Stimulated activated naive CD8-positive, alpha-beta T cell treated with anti-CD3 and anti-CD28 coated beads, Interleukin-15, Interleukin-2, amounts not matched to agents 100 ng/mL and 50 ng/mL, for 24 hours (primary cell): Measurements from ENCODE around the gene FHIT.

Experiments
- H3K27ac Mint-ChIP-seq: one replicate; pipeline ENCODE4 v1.8.0; 2021; ENCODE audit warnings: mild to moderate bottlenecking, mixed read lengths
- H3K27me3 Mint-ChIP-seq: one replicate; pipeline ENCODE4 v1.8.0; 2021; ENCODE audit warnings: mixed read lengths
- H3K36me3 Mint-ChIP-seq: one replicate; pipeline ENCODE4 v1.8.0; 2021; ENCODE audit warnings: low read depth, mixed read lengths
- H3K4me1 Mint-ChIP-seq: one replicate; pipeline ENCODE4 v1.8.0; 2021; ENCODE audit warnings: low read depth, mixed read lengths
- H3K4me3 Mint-ChIP-seq: one replicate; pipeline ENCODE4 v1.8.0; 2021; ENCODE audit warnings: mild to moderate bottlenecking, mixed read lengths
- H3K9me3 Mint-ChIP-seq: one replicate; pipeline ENCODE4 v1.8.0; 2021; ENCODE audit warnings: mixed read lengths

FHIT gene

DNA sequence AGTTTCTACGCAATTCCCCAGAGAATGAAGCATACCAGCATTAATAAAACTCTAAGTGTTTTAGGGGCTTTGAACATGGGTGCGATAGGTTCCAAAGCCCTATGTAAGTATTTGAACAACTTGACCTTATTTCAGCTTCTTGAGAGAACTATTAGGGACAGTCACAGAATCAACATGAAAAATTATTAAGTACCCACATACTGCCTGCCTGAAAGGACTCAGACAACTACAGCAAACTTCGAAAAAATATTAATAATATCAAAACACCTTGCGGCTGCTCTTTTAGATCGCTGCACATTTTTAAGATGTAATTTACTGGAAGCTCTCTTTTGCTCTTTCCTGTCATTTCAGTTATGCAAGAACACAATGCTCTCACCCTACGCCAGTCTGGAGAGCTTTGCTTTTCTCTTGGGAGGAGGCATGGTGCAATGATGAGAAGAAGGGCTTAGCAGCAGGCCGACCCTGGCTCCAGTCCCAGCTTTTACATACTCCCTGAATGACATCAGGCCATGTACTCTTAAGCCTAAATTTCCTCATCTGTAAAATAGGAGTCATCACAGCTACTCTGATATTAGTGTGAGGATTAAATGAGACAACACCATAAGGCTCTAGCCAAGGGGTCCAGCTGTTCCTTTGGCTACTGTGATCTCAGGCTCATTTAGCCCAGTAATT lies 640.7 kb downstream of the FHIT start:
- no peaks in the 10 kb centered on the region for H3K36me3 Mint-ChIP-seq
- H3K4me1 Mint-ChIP-seq: no peaks in the 10 kb centered on the region
- no peaks in the 10 kb centered on the region for H3K9me3 Mint-ChIP-seq
- no peaks in the 10 kb centered on the region for H3K27me3 Mint-ChIP-seq
- no peak overlapping the region for H3K27ac Mint-ChIP-seq
- H3K4me3 Mint-ChIP-seq: no peak overlapping the region

DNA sequence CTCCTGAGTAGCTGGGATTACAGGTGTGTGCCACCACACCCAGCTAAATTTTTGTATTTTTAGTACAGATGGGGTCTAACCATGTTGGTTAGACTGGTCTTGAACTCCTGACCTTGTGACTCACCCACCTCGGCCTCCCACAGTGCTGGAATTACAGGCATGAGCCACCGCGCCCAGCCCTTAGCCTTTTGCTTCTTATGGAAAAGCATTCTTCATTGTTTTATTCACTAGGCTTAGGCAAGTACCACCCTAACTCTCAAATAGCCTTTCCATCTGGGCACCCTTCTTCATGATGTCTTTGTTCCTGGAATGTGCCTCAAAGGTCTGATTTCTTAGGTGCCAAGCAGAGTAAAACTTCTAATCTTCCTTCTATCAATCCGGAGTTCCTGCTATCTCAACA lies 641.8 kb downstream of the FHIT start:
- H3K4me1 Mint-ChIP-seq: no peaks in the 10 kb centered on the region

DNA sequence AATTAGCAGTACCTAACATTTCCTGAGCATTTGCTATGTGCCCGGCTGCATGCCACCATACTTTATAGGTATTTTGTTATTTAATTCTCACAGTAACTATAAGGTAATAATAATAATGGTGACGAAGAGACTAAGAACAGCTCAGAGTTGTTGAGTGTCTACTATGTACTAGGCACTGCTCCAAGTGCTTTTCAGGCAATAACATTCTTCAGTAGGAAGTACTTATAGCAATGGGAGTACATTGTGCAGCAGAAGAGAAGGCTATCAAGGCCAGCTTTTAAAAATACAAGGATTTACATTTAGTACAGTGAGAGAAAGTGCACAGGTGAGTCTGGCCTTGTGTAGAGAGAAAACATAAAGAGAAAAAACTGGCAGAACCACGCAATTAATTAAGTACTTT lies 647.4 kb downstream of the FHIT start:
- Mint-ChIP-seq H3K36me3 (no peaks in the 10 kb centered on the region), H3K4me1 (peaks cover 4% of the 10 kb centered on the region), H3K4me3 (no peak overlapping the region), H3K27ac (no peak overlapping the region), H3K27me3 (no peaks in the 10 kb centered on the region), H3K9me3 (no peaks in the 10 kb centered on the region)

More for the DNA sequence above, 641.8 kb downstream of the FHIT start:
- no peaks in the 10 kb centered on the region for H3K36me3 Mint-ChIP-seq
- no peak overlapping the region for H3K4me3 Mint-ChIP-seq
- H3K27ac Mint-ChIP-seq: no peak overlapping the region
- no peaks in the 10 kb centered on the region for H3K9me3 Mint-ChIP-seq
- no peaks in the 10 kb centered on the region for H3K27me3 Mint-ChIP-seq

DNA sequence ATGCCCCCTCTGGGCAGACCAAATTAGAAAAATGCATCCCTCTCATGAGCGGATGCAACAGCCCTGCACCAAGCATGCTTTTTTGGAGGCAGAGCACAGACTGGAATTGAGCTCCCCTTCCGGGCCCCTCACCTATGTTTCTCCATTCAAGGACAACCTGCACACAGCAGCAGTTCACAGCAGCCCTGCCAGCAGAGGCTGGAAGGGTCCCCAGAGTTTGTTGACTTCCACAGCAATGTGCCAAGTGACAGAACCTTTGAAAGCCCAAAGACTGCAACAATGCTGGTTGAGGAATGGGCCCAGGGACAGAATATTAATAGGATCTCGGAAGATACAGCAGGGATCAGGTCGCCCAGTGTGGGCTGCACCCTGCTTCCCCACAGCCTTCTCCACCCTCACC lies 650.4 kb downstream of the FHIT start:
- H3K4me1 Mint-ChIP-seq: peaks cover 4% of the 10 kb centered on the region
- H3K27ac Mint-ChIP-seq: no peak overlapping the region
- no peaks in the 10 kb centered on the region for H3K36me3 Mint-ChIP-seq
- H3K9me3 Mint-ChIP-seq: no peaks in the 10 kb centered on the region
- no peak overlapping the region for H3K4me3 Mint-ChIP-seq
- H3K27me3 Mint-ChIP-seq: peaks cover 6% of the 10 kb centered on the region

GRCh38 chr3:60599586-60599985 lies 651.7 kb downstream of the FHIT start:
- Mint-ChIP-seq H3K9me3 (no peaks in the 10 kb centered on the region), H3K36me3 (no peaks in the 10 kb centered on the region), H3K27me3 (peaks cover 10% of the 10 kb centered on the region), H3K27ac (no peak overlapping the region), H3K4me1 (peaks cover 4% of the 10 kb centered on the region), H3K4me3 (no peak overlapping the region)

GRCh38 chr3:60598671-60599070 lies 652.6 kb downstream of the FHIT start:
- Mint-ChIP-seq H3K9me3 (no peaks in the 10 kb centered on the region), H3K4me1 (peaks cover 4% of the 10 kb centered on the region), H3K4me3 (no peak overlapping the region), H3K36me3 (no peaks in the 10 kb centered on the region), H3K27me3 (peaks cover 10% of the 10 kb centered on the region), H3K27ac (no peak overlapping the region)

DNA sequence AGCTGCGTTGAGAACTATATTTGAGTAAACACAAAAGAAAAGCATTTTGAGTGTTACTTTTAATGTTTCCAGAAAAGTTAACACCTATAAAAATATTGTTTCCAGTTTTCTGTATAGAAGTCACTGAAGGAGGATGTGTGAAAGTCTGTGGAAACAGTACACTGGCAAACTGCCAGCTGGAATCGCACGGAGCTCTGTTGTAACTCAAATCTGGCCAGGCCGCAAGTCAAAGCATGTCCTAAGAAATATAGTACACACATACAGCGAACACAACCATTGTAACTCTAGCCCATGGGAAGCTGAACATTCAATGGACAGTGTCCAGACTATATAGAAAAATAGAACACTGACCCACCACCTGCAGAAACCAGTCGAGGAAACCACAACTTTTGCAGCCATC lies 657.2 kb downstream of the FHIT start:
- Mint-ChIP-seq H3K4me1 (no peaks in the 10 kb centered on the region), H3K4me3 (no peak overlapping the region)

DNA sequence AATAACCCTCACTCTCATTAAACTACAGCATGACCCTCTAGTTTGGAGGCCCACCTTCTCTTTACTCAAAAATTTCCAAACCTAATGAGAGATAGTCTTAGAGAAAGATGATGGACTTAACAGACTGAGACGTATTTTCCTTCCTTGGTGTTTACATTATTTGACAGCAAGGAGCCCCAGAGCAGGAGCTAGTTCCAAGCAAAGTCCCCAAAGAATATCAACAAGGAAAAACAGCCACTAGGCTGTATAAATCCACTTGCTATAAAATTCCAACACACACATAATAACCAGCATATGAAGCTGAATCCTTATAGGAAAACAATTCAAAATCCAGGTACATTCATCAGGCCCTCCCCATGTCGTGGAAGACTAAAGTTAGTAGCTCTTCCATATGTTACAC lies 660.0 kb downstream of the FHIT start:
- H3K27me3 Mint-ChIP-seq: peaks cover 8% of the 10 kb centered on the region
- H3K9me3 Mint-ChIP-seq: no peaks in the 10 kb centered on the region
- H3K4me3 Mint-ChIP-seq: no peak overlapping the region
- no peak overlapping the region for H3K27ac Mint-ChIP-seq
- no peaks in the 10 kb centered on the region for H3K36me3 Mint-ChIP-seq
- H3K4me1 Mint-ChIP-seq: no peaks in the 10 kb centered on the region

More for the DNA sequence above, 657.2 kb downstream of the FHIT start:
- Mint-ChIP-seq H3K27ac (no peak overlapping the region), H3K9me3 (no peaks in the 10 kb centered on the region), H3K36me3 (no peaks in the 10 kb centered on the region), H3K27me3 (peaks cover 10% of the 10 kb centered on the region)

- Mint-ChIP-seq H3K4me1 (no peaks in the 10 kb centered on the region), H3K4me3 (no peak overlapping the region), H3K9me3 (no peaks in the 10 kb centered on the region), H3K27ac (no peak overlapping the region), H3K36me3 (no peaks in the 10 kb centered on the region), H3K27me3 (no peaks in the 10 kb centered on the region)
These were observed 662.4 kb downstream of the FHIT start for GRCh38 chr3:60588806-60589205.

DNA sequence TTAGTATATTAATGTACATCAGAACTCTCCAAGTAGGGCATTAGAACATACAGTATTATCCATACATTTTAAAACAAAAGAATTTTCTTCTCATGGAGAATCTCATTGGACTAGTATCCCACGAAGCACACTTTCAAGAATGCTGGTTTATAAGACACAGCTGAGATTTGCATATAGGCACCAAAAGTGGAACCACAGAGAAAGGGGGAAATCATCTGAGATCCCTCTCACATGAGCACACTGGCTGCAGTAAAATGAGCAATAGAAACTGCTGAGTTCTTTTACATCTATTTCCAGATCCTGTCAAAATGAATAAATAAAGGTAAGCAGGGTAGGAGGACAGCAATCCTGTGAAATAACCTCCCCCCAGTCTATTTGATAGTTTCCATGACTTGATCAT lies 665.3 kb downstream of the FHIT start:
- Mint-ChIP-seq H3K27ac (no peak overlapping the region), H3K27me3 (no peaks in the 10 kb centered on the region), H3K4me3 (no peak overlapping the region), H3K9me3 (no peaks in the 10 kb centered on the region), H3K4me1 (no peaks in the 10 kb centered on the region), H3K36me3 (no peaks in the 10 kb centered on the region)

- Mint-ChIP-seq H3K4me1 (no peaks in the 10 kb centered on the region), H3K4me3 (no peak overlapping the region), H3K9me3 (no peaks in the 10 kb centered on the region), H3K36me3 (no peaks in the 10 kb centered on the region), H3K27me3 (no peaks in the 10 kb centered on the region), H3K27ac (no peak overlapping the region)
These were observed 667.0 kb downstream of the FHIT start for GRCh38 chr3:60584250-60584649.

GRCh38 chr3:60582288-60582687 lies 669.0 kb downstream of the FHIT start:
- no peak overlapping the region for H3K27ac Mint-ChIP-seq
- H3K4me3 Mint-ChIP-seq: no peak overlapping the region
- H3K27me3 Mint-ChIP-seq: no peaks in the 10 kb centered on the region
- no peaks in the 10 kb centered on the region for H3K4me1 Mint-ChIP-seq
- no peaks in the 10 kb centered on the region for H3K9me3 Mint-ChIP-seq
- H3K36me3 Mint-ChIP-seq: no peaks in the 10 kb centered on the region

- no peaks in the 10 kb centered on the region for H3K27me3 Mint-ChIP-seq
- H3K27ac Mint-ChIP-seq: no peak overlapping the region
- H3K4me3 Mint-ChIP-seq: no peak overlapping the region
- H3K4me1 Mint-ChIP-seq: no peaks in the 10 kb centered on the region
- H3K9me3 Mint-ChIP-seq: no peaks in the 10 kb centered on the region
- no peaks in the 10 kb centered on the region for H3K36me3 Mint-ChIP-seq
These were observed 670.4 kb downstream of the FHIT start for GRCh38 chr3:60580809-60581208.

GRCh38 chr3:60579734-60580133 lies 671.5 kb downstream of the FHIT start:
- H3K4me1 Mint-ChIP-seq: no peaks in the 10 kb centered on the region
- no peak overlapping the region for H3K4me3 Mint-ChIP-seq
- peaks cover 3% of the 10 kb centered on the region for H3K27me3 Mint-ChIP-seq
- H3K27ac Mint-ChIP-seq: no peak overlapping the region
- no peaks in the 10 kb centered on the region for H3K36me3 Mint-ChIP-seq
- H3K9me3 Mint-ChIP-seq: no peaks in the 10 kb centered on the region

GRCh38 chr3:60578936-60579335 lies 672.3 kb downstream of the FHIT start:
- H3K4me3 Mint-ChIP-seq: no peak overlapping the region
- H3K9me3 Mint-ChIP-seq: no peaks in the 10 kb centered on the region
- H3K4me1 Mint-ChIP-seq: no peaks in the 10 kb centered on the region
- H3K27ac Mint-ChIP-seq: no peak overlapping the region
- H3K36me3 Mint-ChIP-seq: no peaks in the 10 kb centered on the region
- peaks cover 3% of the 10 kb centered on the region for H3K27me3 Mint-ChIP-seq

GRCh38 chr3:60577601-60578000 lies 673.7 kb downstream of the FHIT start:
- H3K4me1 Mint-ChIP-seq: no peaks in the 10 kb centered on the region
- H3K36me3 Mint-ChIP-seq: no peaks in the 10 kb centered on the region
- H3K9me3 Mint-ChIP-seq: no peaks in the 10 kb centered on the region
- no peak overlapping the region for H3K4me3 Mint-ChIP-seq
- H3K27ac Mint-ChIP-seq: no peak overlapping the region
- H3K27me3 Mint-ChIP-seq: peaks cover 3% of the 10 kb centered on the region
